GM19397 (cell line): Measurements from ENCODE around the gene SGCD.

Experiments
- ATAC-seq: cut with Tn5 transposase; IDR thresholded peaks from one replicate; pipeline ENCODE4 v1.9.1; 2021; ENCODE audit warnings: mild to moderate bottlenecking, moderate library complexity; ENCODE audit not compliant: unreplicated experiment

SGCD gene

GRCh38 chr5:156359476-156359875, 32.5 kb downstream of the SGCD start:
- no peak for ATAC-seq

GRCh38 chr5:156361436-156362109, 34.6 kb downstream of the SGCD start:
- no peak for ATAC-seq

GRCh38 chr5:156363861-156364260, 36.9 kb downstream of the SGCD start:
- no peak for ATAC-seq

- no peak for ATAC-seq
Observed at GRCh38 chr5:156366521-156366920, 39.6 kb downstream of the SGCD start.

- no peak for ATAC-seq
Observed at GRCh38 chr5:156367597-156367996, 40.6 kb downstream of the SGCD start.

GRCh38 chr5:156375895-156376495, 49.0 kb downstream of the SGCD start:
- peak; percentile 54 for ATAC-seq

GRCh38 chr5:156376751-156377150, 49.8 kb downstream of the SGCD start:
- no peak for ATAC-seq

- ATAC-seq = no peak
Observed at GRCh38 chr5:156378159-156378558, 51.2 kb downstream of the SGCD start.

GRCh38 chr5:156379206-156379605, 52.2 kb downstream of the SGCD start:
- ATAC-seq = no peak

- no peak for ATAC-seq
Observed at GRCh38 chr5:156380848-156381247, 53.9 kb downstream of the SGCD start.

GRCh38 chr5:156383510-156384265, 56.7 kb downstream of the SGCD start:
- no peak for ATAC-seq

- ATAC-seq = no peak
Observed at GRCh38 chr5:156385416-156385815, 58.5 kb downstream of the SGCD start.

- no peak for ATAC-seq
Observed at GRCh38 chr5:156386976-156387375, 60.0 kb downstream of the SGCD start.

GRCh38 chr5:156387391-156387790, 60.4 kb downstream of the SGCD start:
- no peak for ATAC-seq

- no peak for ATAC-seq
Observed at GRCh38 chr5:156388233-156388632, 61.3 kb downstream of the SGCD start.

GRCh38 chr5:156391139-156391538, 64.2 kb downstream of the SGCD start:
- no peak for ATAC-seq

GRCh38 chr5:156393980-156394379, 67.0 kb downstream of the SGCD start:
- ATAC-seq = no peak

- no peak for ATAC-seq
Observed at GRCh38 chr5:156394642-156395305, 67.8 kb downstream of the SGCD start.

- no peak for ATAC-seq
Observed at GRCh38 chr5:156395306-156395675, 68.3 kb downstream of the SGCD start.

- no peak for ATAC-seq
Observed at GRCh38 chr5:156396063-156396829, 69.3 kb downstream of the SGCD start.

GRCh38 chr5:156396830-156397081, 69.8 kb downstream of the SGCD start:
- no peak for ATAC-seq
